HFFc6 (cell line): ENCODE data around the gene PCYOX1L. TPM values are rescaled to one million over a fixed set of nuclear protein-coding genes. Genes with fewer than 3 reads are reported as not detected.

Experiments
- DNase-seq: peaks from one replicate; pipeline ENCODE4 v3.0.0-alpha.2; 2018
- H3K27ac Mint-ChIP-seq: 2 replicates; pipeline ENCODE4 v1.8.0; 2020; ENCODE audit warnings: mild to moderate bottlenecking, mixed read lengths
- H3K27me3 Mint-ChIP-seq: 2 replicates; pipeline ENCODE4 v1.8.0; 2021; ENCODE audit warnings: mild to moderate bottlenecking, moderate library complexity, mixed read lengths; ENCODE audit not compliant: insufficient read depth
- H3K36me3 Mint-ChIP-seq: 2 replicates; pipeline ENCODE4 v1.8.0; 2021; ENCODE audit warnings: low read depth, mixed read lengths
- H3K4me1 Mint-ChIP-seq: 2 replicates; pipeline ENCODE4 v1.8.0; 2020; ENCODE audit warnings: low read depth, mixed read lengths
- H3K4me3 Mint-ChIP-seq: 2 replicates; pipeline ENCODE4 v1.8.0; 2020; ENCODE audit warnings: mild to moderate bottlenecking, moderate library complexity, mixed read lengths
- H3K9me3 Mint-ChIP-seq: 2 replicates; pipeline ENCODE4 v1.8.0; 2020; ENCODE audit warnings: mild to moderate bottlenecking, mixed read lengths
- long read RNA-seq: library from polyadenylated mRNA; unstranded; transcript quantifications from one replicate; pipeline ENCODE4 v2.0.0, GENCODE V29; 2019
- total RNA-seq, 6 experiments: library from RNA; stranded (reverse); fragmentation: NEBNext Ultra II Directional; extraction: Animal tissue kit (Norgen Biotek cat#: 25700); gene quantifications; 2 replicates in 1 of 6; 3 replicates in 5 of 6; pipeline ENCODE4 v1.2.3, GENCODE V29; 2021
- TF ChIP-seq, protein P1 (sequence below): fragments of 200-600 bp; sonication (generic); IDR thresholded peaks from 2 replicates; pipeline ENCODE4 v1.5.0; 2021; ENCODE audit warnings: antibody characterized with exemption, mild to moderate bottlenecking

PCYOX1L gene, protein sequence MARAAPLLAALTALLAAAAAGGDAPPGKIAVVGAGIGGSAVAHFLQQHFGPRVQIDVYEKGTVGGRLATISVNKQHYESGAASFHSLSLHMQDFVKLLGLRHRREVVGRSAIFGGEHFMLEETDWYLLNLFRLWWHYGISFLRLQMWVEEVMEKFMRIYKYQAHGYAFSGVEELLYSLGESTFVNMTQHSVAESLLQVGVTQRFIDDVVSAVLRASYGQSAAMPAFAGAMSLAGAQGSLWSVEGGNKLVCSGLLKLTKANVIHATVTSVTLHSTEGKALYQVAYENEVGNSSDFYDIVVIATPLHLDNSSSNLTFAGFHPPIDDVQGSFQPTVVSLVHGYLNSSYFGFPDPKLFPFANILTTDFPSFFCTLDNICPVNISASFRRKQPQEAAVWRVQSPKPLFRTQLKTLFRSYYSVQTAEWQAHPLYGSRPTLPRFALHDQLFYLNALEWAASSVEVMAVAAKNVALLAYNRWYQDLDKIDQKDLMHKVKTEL
- 10 to 100 TPM in 5 of 6 experiments, 1 to 10 TPM in 1; 9.8 to 13.5 (median 11.0) TPM for total RNA-seq
- long read RNA-seq, transcript PCYOX1L-201 (6 exons, 2,546 nt) = major isoform, 28 of 31 reads
- long read RNA-seq, partial matches to known transcripts = 3 of 31 reads
- long read RNA-seq, other reads (novel, unspliced or antisense) = 0 of 31 reads

GRCh38 chr5:149357370-149358293 is at the start of gene PCYOX1L:
Gene PCYOX1L, plus strand, starts transcription at chr5:149358046. Its CDS starts 23 bp downstream, at chr5:149358069.
- TF ChIP-seq, protein P1, sequence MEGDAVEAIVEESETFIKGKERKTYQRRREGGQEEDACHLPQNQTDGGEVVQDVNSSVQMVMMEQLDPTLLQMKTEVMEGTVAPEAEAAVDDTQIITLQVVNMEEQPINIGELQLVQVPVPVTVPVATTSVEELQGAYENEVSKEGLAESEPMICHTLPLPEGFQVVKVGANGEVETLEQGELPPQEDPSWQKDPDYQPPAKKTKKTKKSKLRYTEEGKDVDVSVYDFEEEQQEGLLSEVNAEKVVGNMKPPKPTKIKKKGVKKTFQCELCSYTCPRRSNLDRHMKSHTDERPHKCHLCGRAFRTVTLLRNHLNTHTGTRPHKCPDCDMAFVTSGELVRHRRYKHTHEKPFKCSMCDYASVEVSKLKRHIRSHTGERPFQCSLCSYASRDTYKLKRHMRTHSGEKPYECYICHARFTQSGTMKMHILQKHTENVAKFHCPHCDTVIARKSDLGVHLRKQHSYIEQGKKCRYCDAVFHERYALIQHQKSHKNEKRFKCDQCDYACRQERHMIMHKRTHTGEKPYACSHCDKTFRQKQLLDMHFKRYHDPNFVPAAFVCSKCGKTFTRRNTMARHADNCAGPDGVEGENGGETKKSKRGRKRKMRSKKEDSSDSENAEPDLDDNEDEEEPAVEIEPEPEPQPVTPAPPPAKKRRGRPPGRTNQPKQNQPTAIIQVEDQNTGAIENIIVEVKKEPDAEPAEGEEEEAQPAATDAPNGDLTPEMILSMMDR = no peak
- H3K36me3 Mint-ChIP-seq = peaks cover 19% of the 10 kb centered on the region
- no peaks in the 10 kb centered on the region for H3K9me3 Mint-ChIP-seq
- H3K27me3 Mint-ChIP-seq = peaks cover 2% of the 10 kb centered on the region; the same call in 1 of the 2 replicates
- H3K4me1 Mint-ChIP-seq = peaks cover 23% of the 10 kb centered on the region
- peak within 1 kb of the TSS; percentile 96 for H3K4me3 Mint-ChIP-seq
- DNase-seq = peak; percentile 95
- peak within 1 kb of the TSS; percentile 74 for H3K27ac Mint-ChIP-seq

GRCh38 chr5:149309354-149309753 is 48.5 kb upstream of the PCYOX1L start:
- TF ChIP-seq, protein P1 = no peak
- H3K27ac Mint-ChIP-seq = no peak overlapping the region
- H3K4me3 Mint-ChIP-seq = no peak overlapping the region
- H3K36me3 Mint-ChIP-seq = no peaks in the 10 kb centered on the region
- no peaks in the 10 kb centered on the region; the same call in 1 of the 2 replicates for H3K27me3 Mint-ChIP-seq
- H3K9me3 Mint-ChIP-seq = no peaks in the 10 kb centered on the region
- peaks cover 10% of the 10 kb centered on the region for H3K4me1 Mint-ChIP-seq
- DNase-seq = no peak

GRCh38 chr5:149310488-149310887 is 47.4 kb upstream of the PCYOX1L start:
- no peak for DNase-seq
- no peaks in the 10 kb centered on the region for H3K36me3 Mint-ChIP-seq
- TF ChIP-seq, protein P1 = no peak
- H3K27me3 Mint-ChIP-seq = no peaks in the 10 kb centered on the region; the same call in 1 of the 2 replicates
- H3K4me1 Mint-ChIP-seq = peaks cover 10% of the 10 kb centered on the region
- no peaks in the 10 kb centered on the region for H3K9me3 Mint-ChIP-seq
- H3K4me3 Mint-ChIP-seq = no peak overlapping the region
- no peak overlapping the region for H3K27ac Mint-ChIP-seq

DNA sequence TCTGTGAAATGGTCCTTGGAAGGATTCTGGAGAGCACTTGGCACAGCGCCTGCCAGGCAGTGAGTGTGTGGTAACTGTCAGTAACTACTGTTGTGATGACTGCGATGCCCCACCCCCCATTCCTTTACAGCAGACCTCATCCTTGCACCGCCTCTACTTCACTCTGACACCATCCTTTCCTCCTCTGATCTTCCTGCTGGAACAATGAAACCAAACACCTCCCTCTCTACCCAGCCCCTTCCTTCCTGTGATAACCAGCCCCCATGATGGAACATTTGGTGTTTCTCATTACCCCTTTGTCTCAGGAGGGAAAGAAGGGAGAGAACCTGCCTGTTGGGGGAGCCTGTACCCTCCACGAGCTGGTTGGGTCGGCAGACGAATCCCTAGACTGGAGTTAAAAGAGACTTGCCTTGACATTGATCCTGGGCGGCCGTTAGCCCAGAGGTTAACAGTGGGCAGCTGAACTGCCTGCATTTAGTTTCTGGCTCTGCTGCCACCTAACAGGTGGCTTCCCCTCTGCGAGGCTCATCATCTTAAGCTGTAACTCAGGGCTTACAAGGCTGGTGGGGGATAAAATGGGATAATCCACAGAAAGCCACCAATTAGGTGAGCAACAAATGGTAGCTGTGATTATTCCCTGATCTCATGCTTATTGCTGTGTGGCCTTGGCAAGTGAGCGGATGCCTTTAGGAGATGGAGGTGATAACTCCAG is 46.7 kb upstream of the PCYOX1L start:
- DNase-seq = peak; percentile 47
- no peaks in the 10 kb centered on the region; the same call in 1 of the 2 replicates for H3K27me3 Mint-ChIP-seq
- TF ChIP-seq, protein P1 = no peak
- no peak overlapping the region for H3K4me3 Mint-ChIP-seq
- no peaks in the 10 kb centered on the region for H3K9me3 Mint-ChIP-seq
- H3K36me3 Mint-ChIP-seq = no peaks in the 10 kb centered on the region
- peaks cover 10% of the 10 kb centered on the region for H3K4me1 Mint-ChIP-seq
- H3K27ac Mint-ChIP-seq = no peak overlapping the region
